Stimulated activated CD4-positive, alpha-beta T cell treated with anti-CD3 and anti-CD28 coated beads, Interleukin-2, amount 100 ng/mL, for 4 hours (primary cell): ENCODE data around the gene GRHPR.
A peak's percentile ranks its signal among the peaks of the same experiment; 100 is the strongest.
"Not testable (repeated sequence)": the region's sequence is repeated elsewhere in the genome, so short reads cannot be mapped to it uniquely, and the experiment has no call there.

Experiments
- DNase-seq: peaks from one replicate; pipeline ENCODE4 v3.0.0-alpha.2; 2020; ENCODE audit warnings: low read depth

Gene GRHPR

DNA sequence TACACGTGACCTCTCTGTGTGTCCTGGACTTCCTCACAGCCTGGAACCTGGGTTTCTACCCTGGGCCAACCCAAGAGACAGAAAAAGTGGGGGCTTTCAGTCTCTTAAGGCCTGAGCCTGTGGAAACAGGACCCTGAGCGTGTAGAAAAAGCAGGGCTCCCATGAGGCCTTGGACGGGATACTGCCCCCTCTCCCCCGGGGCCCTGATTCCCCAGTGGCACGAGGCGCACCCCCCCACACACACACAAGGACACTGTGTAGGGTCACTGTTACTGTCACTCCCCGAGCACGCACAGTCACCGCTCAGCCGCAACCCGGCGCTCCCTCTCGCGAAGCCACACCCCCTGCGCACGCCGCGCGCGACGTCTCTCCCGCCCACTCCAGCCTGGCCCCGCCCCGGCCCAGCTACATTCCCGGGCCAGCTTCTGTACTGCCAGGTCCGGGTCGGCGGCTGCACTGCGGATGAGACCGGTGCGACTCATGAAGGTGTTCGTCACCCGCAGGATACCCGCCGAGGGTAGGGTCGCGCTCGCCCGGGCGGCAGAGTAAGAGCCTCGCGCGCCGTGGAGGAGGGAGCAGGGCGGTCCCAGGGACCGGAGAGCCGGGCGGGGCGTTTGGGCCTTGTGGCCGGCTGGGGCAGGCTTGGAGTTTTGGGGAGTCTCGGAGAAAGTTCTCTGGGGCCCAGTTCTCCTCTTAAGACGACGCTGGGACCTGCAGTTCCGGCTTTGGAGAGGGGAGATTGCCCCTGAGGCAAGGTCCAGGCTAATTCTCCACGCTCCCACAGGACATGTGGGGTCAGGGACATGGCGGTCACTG is at the start of gene GRHPR:
GRHPR (plus strand) TSS at position 408 of the 816 bp plus-strand sequence; CDS start at position 463, 55 bp downstream.
- DNase-seq = peak; percentile 84

DNA sequence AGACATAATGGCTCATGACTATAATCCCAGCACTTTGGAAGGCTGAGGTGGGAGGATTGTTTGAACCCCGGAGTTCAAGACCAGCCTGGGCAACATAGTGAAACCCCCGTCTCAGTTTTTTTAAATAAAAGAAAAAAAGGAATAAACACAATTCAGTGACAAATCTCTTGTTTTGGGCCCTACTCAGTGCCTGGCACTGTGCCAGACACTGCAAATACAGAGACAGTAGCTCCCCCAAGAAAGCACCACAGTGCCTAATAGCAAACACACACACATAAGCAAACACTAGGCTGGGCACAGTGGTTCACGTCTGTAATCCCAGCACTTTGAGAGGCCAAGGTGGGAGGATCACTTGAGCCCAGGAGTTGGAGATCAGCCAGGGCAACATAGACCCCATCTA is 49.7 kb upstream of the GRHPR start:
- DNase-seq = no peak

DNA sequence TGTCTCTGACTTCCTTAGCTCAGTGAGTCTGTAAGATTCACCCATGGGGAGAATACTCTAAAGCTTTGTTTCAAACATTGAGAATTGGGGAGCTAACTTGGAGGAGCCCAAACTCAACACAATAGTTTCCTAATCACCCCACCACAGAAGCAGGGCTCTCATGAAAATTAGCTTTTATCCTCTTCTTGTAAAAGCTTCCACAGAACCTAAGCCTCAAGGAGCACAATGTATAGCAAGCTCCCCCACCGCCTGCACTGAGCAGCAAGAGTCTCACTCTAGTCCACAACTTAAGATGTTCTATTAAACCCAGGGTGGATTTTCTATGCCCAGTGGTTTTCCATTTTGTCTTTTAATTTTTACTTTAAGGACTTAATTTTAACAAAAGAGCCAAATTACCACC is 48.9 kb upstream of the GRHPR start:
- no peak for DNase-seq

DNA sequence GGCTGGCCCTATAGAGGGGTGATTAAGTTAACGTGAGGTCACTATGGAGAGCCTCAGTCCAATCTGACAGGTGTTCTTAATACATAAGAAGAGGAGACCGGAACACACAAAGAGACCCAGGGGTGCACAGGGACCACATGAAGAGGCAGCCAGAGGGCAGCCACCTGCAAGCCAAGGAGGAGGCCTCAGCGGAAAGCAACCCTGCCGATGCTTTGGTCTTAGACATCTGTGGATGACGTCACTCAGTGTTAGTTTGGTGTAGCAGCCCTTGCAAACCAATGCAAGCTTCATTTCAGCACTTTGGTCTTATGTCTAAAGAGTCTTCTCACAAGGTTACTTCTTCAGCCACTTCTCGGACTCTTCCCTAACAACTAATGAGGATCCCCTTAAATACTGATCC is 47.6 kb upstream of the GRHPR start:
- no peak for DNase-seq

DNA sequence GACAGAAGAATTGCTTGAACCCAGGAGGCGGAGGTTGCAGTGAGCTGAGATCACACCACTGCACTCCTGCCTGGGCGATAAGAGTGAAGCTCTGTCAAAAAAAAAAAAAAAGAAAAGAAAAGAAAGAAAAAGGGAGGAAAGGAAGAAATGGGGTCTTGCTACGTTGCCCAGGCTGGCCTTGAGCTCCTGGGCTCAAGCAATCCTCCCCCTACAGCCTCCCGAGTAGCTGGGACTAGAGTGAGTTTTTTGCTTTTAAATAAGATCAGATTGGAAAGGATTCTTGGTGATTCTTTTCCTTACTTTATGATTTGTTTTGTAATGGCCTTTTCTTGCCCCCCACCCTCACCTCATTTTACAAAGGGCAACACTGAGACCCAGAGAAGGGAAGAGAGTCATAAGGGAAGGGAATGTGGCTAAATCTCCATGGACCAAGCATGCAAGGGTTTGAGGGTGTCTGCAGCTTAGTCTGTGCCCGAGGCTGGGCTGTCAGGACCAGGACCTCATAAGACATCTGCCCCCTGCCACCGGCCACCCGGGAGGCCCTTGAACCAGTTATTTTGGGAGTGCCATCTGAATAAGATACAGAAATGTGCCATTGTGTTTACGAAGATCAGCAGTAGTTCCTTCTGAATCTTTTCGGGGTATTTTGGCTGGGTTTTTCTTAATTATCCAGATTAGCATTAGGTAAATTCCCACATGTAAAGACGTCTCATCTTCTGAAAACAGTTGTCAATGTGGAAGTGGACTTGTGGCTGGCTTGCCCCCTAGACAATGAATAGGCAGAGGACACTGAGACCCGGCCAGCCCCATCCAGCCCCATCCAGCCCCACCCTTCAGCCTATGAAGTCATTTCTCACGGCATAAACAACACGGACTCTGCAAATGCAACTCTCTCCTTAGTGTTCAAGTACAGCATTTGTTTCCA is 44.5 kb upstream of the GRHPR start:
- DNase-seq = no peak

DNA sequence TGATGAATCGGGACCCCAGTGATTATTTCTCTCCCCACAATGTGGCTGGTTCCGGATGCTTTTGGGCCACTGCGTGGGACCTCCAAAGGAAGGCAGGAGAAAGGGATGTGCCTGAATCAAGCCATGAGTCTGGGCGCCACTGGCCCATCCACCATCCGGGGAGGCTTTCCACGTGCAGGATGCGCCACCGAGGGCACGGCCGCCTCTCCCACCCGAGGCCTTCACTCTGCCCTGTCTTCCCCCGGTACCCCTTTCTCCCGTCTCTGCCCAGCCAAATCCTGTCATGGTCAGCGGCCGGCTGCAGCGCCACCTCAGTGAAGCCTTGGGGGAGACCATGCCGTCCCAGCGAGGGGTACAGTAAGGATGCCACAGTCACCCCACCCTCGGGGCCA is 43.9 kb upstream of the GRHPR start:
- no peak for DNase-seq

DNA sequence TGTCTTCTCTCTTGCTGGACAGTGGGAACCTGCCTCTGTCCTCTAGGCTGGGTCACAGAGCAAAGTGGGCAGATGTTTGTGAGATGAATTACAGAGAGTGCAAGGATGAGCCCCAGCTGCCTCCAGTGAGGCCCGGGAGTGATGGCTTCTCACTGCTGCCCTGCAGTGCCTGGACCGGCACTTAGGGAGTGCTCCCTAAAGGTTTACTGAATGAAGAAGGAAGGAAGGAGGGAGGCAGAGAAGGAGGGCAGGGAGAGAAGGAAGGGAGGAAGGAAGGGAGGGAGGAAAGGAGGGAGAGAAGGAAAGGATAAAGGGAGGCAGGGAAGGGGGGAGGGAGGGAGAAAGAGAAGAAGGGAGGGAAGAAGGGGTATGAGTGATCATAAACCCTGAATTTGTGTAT is 42.7 kb upstream of the GRHPR start:
- DNase-seq = no peak

DNA sequence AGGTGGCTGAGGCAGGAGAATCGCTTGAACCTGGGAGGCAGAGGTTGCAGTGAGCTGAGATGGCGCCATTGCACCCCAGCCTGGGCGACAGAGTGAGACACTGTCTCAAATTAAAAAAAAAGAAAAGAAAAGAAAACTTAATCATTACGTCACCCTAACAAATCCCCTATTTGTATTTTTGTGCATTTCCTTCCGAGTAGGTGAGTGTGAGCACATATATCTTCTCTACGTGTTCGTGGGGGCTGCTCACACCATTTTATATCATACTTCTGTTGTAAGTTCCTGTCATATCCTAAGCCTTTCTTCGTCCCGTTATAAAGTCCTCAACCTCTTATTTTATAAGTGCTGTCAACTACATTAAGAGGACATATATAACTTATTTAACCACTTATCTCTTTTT is 41.9 kb upstream of the GRHPR start:
- no peak for DNase-seq

DNA sequence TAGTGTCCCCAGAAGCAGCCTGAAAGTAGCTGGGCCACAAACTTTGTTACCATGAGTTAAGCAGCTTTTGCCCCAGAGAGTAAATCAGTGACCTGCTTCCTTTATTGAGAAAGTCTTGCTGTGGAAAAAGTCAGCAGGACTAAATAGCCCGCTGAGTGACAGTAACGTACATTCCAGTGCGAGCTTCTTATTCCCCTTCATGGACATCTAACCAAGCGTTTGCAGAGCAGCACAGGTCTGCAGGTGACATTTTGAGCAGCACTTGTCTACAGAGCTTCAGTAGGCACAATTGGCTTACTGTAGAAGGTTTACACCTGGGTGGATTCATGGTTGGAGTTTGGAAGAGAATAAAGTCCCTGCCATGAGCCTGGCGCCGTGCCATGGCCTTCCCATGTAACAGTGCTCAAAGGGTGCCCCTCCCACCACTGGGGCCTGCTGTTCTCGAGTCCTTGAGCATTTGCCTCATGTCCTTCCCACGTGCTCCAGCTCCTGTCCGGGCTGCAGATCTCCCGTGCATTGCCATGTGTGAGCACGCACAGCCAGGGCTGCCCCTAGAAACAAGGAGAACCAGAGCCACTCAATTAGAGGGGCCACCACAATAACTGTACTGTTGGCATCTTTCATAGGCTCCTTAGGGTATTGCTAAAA is 41.3 kb upstream of the GRHPR start:
- no peak for DNase-seq

DNA sequence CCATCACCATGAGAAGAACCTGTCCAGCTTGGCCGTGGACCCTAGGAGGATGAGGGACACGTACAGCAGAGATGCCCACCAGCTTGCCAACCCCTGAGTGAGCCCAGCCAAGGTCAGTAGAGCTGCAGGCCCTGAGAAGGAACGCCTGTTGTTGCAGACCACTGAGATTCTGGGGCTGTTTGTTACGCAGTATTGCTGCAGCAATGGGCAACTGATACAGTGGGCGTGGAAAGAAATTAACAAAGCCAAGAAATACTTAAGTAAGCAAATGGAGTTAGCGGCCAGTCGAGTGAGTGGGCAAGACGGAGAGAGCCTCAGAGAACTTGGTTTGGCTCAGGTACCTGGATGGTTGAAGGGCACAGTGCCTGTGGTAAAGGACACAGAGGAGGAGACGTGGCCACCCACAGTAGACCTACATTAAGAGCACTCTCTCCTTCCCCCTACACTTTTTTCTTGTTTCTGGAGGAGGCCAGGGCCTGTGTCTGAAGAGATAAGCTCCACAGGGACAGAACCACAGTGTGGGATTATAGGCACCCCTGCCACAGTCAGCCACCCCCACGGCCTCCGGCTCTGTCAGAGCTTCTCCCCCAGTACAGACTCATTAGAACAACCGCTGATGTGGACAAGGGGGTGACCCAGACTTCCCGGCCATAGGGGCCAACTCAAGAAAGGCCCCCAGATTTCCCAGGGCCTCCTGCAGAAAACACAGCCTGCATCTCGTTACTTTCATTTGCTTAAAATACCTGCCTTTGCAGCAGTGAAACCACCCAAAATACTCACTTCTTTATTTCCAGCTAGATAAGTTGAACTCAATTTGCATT is 40.1 kb upstream of the GRHPR start:
- DNase-seq = no peak

DNA sequence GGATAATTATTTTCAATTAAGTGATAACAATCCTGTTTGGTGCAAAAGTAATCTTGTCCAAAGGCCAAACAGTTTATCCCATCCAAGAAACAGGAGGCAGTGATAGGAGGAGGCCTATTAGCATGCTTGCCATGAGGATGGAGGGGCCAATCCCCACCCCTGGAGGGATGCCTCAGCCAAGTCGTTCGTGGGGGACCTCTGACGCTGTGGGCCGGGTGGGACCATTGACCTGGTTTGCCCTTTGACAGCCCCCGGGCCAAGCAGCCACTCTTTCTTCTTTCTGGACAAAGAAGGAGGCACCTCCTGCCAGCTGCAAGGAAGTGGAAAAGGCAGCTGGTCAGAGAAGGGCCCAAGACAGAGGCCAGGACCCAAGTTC is 39.5 kb upstream of the GRHPR start:
- no peak for DNase-seq

DNA sequence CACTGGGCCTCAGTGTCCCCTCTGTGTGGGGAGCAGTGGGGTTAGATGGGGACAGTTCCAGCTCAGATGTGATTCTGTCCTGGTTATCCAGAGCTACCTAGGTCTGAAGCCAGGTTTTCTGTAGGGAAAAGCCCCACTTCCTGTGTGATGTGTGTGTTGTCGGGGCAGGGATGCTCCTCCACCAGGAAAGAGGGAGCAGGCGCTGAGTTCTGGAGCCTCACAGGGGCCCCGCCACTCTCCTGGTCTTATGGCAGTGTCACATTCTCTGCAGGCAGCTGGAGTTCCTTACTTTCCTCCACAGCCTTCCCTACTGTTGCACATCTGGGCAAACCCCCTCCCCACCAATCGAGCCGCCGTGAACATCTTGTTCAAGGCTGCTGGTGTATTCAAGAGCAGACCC is 39.1 kb upstream of the GRHPR start:
- DNase-seq = no peak

DNA sequence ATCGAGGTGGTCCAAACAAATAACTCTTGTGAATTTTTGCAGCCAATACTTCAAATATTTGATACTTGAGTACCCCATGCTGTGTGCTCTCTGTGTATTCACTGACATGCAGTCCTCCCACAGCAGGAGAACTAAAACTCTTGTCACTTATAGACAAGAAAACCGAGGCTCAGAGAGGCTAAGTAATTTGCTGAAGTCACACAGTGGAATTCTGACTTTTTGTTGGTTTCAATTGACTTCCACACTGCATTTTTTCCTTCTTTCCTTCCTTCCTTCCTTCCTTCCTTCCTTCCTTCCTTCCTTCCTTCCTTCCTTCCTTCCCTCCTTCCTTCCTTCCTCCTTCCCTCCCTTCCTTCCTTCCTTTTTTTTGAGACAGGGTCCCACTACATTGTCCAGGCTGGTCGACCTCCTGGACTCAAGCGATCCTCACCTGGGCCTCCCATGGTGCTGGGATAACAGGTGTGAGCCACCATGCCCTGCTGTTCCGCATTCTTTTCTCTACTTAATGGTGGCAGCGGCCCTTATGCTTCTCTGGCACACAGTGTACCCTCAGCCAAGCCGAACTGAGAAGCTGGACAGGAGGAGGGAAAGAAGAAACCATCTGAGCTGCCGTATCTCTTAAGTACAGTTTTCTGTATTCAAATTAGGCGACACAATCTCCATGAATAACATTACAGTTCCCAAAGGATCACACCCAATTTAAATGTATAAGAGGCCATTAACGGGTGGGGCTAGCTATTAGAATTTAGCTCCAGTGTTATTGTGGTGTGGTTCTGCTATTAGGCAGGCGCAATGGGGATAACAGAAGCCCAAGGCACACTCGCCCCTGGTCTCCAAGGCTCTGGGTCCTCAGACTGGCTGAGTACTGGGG is 38.4 kb upstream of the GRHPR start:
- no peak for DNase-seq

DNA sequence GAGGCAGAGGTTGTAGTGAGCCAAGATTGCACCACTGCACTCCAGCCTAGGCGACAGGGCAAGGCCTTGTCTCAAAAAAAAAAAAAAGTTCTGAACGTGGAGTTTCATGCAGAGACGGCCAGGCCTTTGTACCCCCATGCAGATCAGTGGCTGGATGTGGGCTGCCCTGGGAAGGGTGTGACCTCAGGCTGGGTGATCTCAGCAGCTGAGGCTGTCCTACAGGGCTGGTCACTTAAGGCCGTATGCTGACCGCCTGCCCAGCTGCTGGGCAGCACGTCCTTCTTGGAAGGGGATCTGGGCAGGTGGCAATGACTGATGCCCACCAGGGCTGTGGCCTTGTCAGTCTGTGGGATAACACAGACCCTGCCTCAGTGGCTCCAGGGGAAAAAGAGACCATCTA is 37.2 kb upstream of the GRHPR start:
- DNase-seq = no peak

DNA sequence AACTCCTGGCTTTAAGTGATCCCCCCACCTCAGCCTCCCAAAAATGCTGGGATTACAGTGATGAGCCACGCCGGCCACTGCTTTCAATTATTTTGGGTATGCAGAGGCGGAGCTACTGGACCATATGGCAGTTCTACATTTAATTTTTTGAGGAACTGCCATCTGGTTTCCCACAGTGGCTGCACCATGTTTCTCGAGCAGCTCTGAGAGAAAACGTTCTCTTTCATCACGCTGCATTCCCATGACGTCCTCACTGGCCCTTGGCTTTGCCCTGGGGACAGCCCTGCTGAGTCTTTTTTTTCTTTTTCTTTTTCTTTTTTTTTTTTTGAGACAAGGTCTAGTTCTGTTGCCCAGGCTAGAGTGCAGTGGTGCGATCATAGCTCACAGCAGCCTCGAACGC is 35.5 kb upstream of the GRHPR start:
- DNase-seq = no peak

DNA sequence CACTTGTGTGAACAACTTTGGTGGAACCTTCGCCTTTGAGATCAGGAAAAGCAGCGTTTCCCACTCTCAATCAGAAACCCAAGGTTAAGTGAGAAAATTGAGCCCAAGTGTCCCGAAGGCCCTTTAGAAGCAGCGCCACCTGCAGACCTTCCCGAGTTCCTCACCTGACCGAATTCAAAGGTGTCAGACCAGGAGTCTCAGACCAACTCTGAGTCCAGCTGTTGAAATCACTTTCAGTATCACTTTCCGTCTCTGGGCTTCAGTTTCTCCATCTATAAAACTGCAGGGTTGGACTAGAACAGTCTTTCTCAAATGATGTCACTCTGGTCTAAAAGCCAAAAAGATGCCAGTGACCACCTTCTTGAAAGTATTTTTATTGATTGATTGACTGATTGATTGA is 31.7 kb upstream of the GRHPR start:
- DNase-seq = no peak

DNA sequence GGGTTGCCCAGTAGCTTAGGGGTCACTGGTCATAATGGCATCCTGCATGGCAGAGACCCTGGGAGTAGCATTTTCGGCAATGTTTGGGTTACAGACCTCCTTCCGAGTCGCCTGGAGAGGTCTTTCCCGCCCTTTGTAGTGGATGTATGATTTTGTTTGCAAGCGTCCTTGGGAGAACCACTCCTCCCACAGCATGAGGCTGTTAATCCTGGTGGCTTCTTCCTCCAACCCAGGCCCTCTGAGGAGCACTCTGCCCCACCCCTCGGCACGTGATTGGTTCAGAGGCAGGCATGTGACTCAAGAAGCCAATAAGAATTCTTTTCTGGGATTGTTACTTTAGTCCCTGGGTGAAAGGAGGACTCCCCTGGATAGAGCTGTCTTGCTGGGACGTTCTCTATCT is 30.2 kb upstream of the GRHPR start:
- no peak for DNase-seq

DNA sequence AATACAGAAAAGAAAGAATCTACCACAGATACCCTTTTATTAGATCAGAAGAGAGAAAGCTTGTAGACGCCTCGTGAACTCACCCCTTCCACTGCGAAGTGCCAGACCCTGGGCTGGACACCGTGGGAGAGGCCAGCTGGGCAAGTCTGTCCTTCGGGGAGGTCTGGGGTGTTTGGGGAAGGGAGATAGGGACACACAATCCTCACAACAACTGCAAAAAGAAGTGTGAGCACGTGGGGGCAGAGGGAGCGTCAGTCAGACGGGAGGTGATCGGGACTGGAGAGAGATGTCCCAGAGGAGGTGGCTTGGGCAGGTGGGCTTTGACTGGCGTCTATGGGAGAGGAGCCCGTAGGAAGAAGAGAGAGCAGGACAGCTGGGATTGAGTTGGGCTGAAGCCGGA is 27.3 kb upstream of the GRHPR start:
- DNase-seq = no peak

DNA sequence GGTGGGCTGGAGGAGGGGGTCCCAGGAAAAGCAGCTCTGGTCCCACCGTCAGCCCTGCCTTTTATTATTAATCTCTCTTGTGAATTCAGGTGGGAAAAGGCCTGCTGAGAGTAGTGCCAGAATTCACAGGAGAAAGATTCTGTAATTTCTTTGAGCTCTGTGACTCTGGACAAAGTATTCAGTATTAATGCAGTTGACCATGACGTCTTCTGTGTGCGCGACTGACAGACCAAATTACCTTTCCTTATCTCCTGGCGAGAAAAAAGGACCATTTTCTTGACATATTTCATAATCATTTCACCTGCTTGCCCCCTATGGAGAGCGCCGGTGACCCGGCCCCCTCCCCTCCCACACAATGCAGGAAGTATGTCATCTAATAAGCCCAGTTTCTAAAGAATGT is 26.8 kb upstream of the GRHPR start:
- no peak for DNase-seq

DNA sequence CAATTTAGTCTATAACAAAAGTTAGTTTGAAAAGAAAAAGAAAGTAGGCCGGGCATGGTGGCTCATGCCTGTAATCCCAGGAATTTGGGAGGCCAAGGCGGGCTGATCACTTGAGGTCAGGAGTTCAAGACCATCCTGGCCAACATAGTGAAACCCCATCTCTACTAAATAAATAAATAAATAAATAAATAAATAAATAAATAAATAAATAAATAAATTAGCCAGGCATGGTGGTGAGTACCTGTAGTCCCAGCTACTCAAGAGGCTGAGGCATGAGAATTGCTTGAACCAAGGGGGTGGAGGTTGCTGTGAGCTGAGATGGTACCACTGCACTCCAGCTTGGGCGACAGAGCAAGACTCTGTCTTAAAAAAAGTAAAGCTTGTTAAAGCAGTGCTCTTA is 24.5 kb upstream of the GRHPR start:
- not testable (repeated sequence) for DNase-seq

DNA sequence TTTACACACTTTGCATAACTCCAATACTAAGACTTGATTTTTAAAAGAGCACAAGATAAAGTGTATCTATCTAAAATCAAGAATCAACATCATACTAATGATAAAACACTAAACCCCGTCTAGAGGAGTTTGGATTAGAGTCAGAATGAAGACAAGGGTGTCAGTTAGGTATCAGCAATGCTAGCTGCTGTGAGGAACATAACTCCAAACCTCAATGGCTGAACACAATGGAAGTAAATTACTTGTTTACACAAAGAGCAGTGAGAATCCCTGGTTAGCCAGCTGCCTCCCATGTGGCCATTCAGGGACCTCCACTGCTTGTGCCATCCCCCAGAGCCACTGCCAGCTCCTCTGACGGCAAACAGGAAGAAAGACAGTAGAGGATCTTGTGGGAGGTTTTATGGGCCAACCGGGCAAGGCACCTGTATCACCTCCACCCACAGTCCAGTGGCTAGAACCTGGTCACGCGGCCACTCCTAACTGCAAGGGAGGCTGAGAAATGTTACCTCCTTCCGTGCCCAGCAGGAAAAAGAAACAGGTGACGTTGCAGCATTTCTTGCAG is 24.0 kb upstream of the GRHPR start:
- DNase-seq = no peak
